GM18508 (cell line): ENCODE measurements around the gene COX7B2.

Experiments
- ATAC-seq: cut with Tn5 transposase; IDR thresholded peaks from one replicate; pipeline ENCODE4 v1.9.1; 2021; ENCODE audit warnings: moderate number of reproducible peaks; ENCODE audit not compliant: insufficient read depth, unreplicated experiment

COX7B2 gene

GRCh38 chr4:46894826-46895225 is 14.2 kb downstream of the COX7B2 start:
- ATAC-seq, result no peak

DNA sequence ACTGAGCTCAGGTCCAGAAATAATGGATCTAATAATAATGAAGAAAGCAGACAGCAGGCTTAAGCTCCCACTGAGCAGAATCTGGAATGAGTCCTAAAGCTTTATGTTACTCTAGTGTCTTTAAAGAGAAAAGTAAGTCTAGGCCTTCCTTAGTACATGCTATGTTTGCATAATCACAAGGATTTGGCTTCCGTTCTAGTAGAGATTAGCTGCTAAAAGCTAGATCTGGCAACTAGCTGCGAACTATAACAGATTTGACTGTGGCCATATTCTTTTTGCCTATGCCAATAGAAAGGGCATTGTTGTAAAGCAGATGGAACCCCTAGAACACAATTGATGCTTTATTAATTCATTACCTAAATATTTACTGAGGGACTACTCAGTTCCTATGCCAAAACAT is 19.0 kb downstream of the COX7B2 start:
- no peak for ATAC-seq

GRCh38 chr4:46889410-46889809 is 19.6 kb downstream of the COX7B2 start:
- ATAC-seq, result no peak

- ATAC-seq, result no peak
Measured at GRCh38 chr4:46886711-46887110, 22.3 kb downstream of the COX7B2 start.

DNA sequence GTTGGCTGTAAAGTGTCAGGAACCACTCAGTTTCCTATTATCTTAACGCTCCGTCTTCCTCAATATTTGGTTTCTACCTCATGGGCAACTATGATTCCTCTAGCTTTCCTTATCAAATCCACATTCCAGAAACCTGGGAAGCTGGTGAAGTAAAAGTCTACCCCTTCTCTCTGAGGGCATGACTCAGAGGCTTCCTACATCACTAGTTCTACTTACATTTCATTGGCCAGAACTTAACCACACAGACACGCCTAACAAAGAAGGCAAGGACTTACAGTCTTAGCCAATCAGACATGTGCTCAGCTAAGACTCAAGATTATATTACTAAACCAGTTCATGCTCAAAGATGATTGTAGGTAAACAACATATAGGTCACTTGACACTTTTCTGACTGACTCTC is 30.4 kb downstream of the COX7B2 start:
- ATAC-seq, result no peak

GRCh38 chr4:46874811-46875210 is 34.2 kb downstream of the COX7B2 start:
- ATAC-seq, result no peak

DNA sequence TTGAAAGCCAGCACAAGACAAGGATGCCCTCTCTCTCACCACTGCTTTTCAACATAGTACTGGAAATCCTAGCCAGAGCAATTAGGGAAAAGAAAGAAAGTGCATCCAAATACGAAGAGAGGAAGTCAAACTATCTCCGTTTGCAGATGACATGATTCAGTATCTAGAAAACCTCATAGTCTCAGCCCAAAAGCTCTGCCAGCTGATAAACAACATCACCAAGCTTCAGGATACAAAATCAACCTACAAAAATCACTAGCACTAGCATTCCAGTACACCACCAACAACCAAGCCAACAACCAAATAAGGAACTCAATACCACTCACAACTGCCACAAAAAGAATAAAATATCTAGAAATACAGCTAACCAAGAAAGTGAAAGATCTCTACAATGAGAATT is 38.6 kb downstream of the COX7B2 start:
- no peak for ATAC-seq

GRCh38 chr4:46856333-46856732 is 52.7 kb downstream of the COX7B2 start:
- ATAC-seq, result no peak

DNA sequence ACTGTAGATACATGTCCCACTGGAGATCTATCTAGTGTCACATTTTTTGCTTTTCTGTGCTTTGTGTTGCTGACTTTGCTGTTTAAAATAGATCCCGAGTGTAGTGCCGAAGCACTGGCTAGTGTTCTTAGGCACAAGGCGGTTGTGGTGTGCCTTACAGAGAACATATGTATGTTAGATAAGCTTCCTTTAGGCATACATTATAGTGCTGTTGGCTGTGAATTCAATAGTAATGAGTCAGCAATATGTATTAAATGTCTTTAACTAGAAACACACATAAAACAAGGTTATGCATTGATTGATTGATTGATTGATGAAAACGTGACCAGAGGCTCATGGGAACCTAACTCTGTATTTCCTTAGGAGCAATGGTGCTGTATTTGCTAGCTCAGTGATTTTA is 56.2 kb downstream of the COX7B2 start:
- no peak for ATAC-seq

DNA sequence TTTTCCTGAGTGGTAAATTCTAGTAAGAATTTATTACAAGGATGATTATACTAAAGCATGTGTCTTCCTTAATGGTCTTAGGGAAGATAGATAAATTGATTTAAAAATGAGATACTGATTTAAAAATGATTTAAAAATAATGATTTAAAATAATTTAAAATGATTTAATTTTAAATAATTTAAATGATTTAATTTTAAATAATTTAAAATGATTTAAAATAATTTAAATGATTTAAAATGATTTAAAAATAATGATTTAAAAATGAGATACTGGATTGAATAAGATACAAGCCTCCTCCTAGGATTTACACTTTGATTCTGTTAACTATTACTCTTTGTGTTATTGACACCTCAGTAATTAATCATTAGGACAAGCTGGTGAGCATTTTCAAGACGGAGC is 59.0 kb downstream of the COX7B2 start:
- ATAC-seq, result no peak

DNA sequence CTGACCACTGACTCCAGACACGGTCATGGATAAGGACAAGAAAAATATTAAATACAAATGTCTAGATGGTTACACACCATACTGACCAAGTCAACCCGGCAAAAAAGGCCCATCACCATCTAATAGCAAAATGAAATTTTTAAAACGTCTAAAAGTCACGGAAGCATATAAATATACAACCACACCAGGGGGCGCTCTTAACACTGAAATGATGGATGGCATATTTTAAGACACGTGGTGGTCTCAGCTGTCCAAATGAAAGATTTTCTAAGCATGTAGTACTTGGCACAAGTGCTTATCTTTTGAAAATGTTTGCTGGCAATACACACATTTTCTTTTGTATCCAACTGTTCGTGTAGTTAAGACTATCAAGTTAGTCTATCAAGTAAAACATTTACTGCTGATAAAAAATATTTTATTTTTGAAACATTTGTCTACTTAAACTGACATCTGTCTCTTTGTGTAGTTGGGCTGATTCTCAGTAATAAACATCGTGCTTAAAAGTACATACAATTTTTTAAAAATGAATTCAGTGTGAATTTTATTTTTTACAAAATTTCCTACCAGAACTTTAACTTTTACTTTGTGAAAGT is 64.6 kb downstream of the COX7B2 start:
- no peak for ATAC-seq

DNA sequence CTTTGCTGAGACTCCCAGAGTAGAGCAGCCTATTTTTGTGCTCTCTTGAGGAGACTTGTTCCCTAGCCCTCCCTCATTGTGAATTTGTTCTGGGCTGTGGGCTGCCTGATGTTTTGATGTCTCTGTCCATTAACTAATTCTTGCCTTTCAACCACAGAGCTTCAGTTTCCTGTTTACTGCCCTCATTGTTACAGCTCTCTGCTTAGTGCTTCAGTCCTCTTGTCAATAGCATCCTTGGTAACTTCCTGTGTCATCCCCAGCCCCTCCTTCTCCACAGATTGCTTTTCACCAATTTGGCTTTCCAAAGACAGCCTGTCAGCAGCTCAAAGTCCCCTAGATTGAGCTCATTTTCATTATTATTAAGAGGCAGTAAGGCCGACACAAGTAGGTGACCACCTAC is 69.9 kb downstream of the COX7B2 start:
- no peak for ATAC-seq

GRCh38 chr4:46837639-46838038 is 71.4 kb downstream of the COX7B2 start:
- no peak for ATAC-seq

GRCh38 chr4:46836584-46836983 is 72.5 kb downstream of the COX7B2 start:
- ATAC-seq, result no peak

GRCh38 chr4:46830971-46831454 is 78.0 kb downstream of the COX7B2 start:
- no peak for ATAC-seq

DNA sequence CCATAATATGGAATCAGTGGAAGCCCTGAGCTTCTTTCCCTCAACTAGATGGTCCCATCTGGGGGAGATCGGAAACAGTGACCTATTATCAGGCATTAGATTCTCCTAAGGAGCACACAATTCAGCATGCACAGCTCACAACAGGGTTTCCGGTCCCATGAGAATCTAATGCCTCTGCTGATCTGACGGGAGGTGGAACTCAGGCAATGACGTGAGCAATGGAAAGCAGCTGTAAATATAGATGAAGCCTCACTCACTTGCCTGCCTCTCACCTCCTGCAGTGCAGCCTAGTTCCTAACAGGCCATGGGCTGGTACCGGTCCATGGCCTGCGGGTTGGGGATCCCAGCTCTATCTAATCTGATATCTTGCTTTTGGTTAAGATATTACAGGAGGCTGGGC is 88.9 kb downstream of the COX7B2 start:
- ATAC-seq, result no peak

- no peak for ATAC-seq
Measured at GRCh38 chr4:46819095-46819494, 90.0 kb downstream of the COX7B2 start.

DNA sequence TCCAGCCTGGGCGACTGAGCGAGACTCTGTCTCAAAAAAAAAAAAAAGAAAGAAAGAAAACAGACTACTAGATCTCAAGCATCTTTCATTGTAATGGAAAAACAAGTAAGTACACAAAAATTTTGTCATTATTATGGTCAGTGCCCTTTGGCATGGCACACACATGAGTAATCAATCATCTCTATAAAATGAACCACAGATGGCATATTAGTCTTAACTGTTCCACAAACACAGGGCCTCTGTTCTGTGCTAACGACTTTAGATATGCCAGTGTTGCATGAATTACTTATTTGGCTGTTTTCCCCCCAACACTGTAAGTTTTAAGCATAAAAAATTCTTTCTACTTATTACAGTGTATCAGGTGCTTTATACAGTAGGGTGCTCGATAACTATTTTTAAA is 90.4 kb downstream of the COX7B2 start:
- no peak for ATAC-seq

DNA sequence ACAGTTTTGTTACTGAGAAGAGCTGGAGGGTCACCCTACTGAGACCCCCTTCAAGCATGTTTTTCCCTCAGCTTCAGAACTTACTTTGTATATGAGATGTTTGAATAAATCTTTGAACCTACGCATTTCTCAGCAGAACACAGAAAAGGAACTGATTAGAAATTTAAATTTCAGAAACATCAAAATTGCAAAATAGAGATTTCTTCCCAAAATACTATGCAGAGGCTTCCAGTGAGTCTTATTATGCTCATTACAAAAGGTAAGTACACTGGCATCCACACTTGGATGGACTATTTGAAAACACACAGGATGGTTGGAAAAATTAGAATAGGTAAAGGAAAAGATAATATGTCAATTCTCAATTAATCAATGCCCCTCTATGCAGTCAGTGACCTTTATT is 91.2 kb downstream of the COX7B2 start:
- ATAC-seq, result no peak

DNA sequence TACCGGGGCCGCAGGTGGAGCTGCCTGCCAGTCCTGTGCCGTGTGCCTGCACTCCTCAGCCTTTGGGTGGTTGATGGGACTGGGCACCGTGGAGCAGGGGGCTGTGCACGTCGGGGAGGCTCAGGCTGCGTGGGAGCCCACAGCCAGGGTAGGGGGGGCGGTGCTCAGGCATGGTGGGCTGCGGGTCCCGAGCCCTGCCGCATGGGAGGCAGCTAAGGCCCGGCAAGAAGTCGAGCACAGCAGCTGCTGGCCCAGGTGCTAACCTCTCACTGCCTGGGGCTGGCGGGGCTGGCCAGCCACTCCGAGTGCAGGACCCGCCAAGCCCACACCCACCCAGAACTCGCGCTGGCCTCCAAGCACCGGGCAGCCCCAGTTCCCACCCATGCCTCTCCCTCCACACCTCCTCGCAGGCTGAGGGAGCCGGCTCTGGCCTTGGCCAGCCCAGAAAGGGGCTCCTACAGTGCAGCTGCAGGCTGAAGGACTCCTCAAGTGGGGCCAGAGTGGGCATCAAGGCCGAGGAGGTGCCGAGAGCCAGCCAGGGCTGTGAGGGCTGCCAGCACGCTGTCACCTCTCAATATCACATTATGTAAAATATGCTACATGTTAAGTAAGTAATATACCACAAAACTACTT is 104.1 kb downstream of the COX7B2 start:
- ATAC-seq, result no peak

DNA sequence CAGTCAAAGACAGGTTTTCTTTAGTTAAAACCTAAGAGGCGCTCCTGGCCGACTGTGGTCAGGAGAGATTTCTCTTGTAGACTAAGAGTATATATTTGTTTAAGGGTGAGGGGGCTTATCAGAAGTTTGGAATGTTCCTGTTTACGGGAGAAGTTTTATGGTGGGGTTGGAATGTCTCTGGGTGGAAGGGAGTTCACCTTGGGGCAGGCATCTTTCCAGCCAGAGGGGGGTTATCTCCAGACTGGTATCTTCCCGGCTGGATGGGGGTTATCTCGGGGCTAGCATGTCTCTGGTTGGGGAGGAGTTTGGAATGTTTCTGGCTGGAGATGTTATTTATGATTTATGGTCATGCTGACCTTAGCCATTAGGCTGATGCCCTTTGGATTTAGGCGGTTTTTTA is 116.0 kb downstream of the COX7B2 start:
- no peak for ATAC-seq

GRCh38 chr4:46781434-46782092 is 127.5 kb downstream of the COX7B2 start:
- ATAC-seq, result no peak
